ENCODE results near the gene FBLN1.

The FBLN1 gene

DNA sequence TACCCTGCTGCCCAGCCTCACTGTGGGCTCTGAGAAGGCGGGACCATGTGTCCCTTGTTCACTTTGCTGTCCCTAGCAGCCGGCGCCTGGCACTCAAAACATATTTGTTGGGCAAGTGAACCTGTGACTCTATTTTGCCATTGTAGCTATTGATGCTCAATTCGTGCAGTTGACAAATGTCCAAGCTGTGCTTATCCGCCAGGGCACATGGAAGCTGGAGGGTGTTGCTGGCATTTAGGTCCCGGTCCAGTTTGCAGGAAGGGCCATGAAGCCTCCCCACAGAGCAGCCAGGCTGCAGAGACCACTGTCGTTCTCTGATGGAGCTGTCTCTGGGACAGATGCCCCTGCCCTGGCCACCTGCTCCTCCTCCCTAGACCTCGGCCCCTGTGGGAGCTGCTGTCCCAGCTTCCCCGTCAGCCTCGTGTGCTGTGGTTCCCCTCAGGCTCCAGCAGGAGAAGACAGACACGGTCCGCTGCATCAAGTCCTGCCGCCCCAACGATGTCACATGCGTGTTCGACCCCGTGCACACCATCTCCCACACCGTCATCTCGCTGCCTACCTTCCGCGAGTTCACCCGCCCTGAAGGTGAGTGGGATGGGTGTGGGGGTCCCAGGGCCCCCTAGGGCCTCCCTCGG lies 71.5 kb downstream of the FBLN1 start:
- no peak for DNase-seq

DNA sequence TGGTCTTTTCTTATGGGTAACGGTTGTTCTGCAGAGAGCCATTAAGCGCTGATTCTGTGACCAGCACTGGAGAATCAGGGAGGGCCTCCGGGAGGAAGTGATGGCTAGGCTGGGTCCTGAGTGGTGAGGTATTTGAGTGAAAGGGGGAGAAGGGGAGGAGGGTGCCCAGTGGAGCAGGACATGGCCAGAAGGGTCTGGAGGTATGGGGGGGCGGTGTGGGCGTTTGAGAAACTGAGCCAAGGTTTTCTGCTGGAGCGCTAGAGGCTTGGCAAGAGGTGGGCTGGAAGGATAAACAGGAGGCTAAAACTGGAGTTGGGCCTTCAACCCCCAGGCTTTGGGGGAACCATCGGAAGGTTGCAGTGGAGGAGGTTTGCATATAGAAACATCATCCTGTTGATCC lies 72.5 kb downstream of the FBLN1 start:
- no peak for DNase-seq

DNA sequence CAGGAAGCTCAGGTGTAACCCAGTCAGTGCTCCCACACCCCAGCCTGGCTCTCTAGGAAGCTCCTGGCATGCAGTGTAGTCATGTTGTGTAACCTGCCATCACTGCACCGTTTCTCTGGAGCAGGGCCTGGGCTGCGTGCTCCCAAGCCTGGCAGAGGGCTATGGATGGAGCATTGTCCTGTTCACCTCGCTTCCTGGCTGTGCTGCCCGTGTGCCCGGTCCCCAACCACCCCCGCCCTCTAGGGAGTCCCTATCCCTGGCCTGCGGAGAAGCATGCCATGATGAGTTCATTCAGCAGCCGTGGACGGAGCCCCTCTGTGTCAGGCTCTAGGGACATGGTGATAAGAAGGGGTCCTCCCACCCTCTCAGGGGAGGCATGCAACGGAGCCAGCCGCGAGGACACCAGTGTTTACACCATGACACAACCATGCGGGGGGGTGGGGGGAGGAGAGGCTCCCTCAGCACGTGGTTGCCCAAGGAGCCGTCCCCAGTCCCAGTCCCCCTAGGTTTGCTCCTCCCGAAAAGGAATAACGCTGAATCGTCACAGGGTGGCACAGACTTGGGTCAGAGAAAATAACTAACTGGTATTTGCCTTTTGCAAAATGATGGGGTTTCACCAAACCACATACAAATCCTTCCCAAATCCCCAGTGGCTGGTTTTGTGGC lies 73.1 kb downstream of the FBLN1 start:
- no peak for DNase-seq

DNA sequence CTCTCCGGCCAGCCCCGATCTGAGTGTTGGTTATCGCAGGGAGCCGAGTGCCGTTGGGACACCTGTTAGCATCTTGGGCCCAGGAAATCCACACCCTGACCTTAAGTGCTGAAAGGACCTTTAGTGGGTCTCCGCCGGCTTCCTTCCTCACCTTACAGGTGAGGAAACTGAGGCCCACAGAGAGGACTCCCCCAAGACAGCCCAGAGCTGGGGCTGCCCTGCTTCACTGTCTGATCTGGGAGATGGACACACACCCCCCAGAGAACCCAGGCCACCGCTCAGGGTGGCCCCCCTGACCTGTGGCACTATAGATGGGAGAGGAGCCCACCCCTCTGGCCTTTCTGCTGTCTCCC lies 73.6 kb downstream of the FBLN1 start:
- DNase-seq: no peak

DNA sequence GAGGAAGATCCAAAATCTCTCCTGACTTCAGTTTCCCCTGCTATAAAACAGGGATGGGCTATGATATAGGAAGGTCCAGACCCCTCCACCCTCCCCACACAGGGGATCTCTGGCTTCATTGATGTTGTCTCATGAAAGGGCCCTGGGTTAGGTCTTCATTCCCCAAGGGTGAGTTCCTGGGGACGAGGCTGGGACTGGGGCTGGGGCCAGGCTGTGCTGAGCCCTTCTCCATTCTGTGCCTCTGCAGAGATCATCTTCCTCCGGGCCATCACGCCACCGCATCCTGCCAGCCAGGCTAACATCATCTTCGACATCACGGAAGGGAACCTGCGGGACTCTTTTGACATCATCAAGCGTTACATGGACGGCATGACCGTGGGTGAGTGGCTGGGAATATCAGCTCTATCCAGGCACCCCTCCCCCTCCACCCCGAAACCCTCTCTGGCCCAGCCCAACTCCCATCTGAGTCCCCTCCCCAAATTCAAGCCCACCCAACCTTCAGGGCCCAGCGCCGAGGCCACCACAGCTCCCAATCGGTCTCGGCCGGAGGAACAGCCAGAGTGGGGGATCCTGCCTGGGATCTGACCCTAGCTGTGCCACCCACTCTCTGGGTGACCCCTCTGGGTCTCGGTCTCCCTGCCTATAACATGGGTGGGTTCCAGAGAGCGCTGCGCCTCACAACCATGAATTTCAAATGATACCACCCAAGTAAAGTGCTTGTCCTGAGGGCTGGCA lies 74.2 kb downstream of the FBLN1 start:
- no peak for DNase-seq

DNA sequence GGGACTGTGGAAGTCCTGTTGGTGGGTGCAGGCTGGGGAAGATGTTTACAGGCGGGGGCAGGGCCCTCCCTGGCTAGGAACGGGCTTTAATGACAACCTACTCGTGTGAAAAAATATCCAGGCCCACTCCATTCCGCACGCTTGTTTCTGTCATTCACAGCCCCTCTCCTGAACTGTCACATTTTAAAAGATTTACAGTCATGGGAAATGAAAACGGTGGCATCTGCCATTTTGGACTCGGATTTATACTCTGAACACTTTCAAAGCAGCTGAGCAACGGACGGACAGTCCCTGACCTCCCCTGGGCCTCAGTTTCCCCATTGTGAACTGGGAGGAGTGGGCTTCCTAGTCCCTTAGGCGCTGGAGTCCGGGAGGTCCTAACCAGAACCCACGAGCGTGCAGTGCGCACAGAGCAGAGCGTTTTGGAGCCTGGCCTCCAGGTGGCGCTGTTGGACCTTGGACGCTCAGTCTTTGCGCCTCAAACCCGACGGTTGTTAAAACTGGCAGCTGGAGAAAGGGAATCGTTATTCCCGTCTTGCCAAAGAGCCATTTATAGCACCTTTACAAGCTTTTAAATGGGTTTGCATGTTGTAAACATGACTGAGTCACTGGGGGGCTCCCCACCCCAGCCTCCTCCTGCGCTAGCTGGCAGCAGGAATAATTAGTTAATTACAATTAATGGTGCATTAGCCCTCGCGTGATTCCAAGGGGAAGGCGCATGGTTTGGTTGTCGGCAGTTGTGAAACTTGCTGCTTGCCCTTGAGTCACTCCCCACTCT lies 75.3 kb downstream of the FBLN1 start:
- peak; percentile 75 for DNase-seq

DNA sequence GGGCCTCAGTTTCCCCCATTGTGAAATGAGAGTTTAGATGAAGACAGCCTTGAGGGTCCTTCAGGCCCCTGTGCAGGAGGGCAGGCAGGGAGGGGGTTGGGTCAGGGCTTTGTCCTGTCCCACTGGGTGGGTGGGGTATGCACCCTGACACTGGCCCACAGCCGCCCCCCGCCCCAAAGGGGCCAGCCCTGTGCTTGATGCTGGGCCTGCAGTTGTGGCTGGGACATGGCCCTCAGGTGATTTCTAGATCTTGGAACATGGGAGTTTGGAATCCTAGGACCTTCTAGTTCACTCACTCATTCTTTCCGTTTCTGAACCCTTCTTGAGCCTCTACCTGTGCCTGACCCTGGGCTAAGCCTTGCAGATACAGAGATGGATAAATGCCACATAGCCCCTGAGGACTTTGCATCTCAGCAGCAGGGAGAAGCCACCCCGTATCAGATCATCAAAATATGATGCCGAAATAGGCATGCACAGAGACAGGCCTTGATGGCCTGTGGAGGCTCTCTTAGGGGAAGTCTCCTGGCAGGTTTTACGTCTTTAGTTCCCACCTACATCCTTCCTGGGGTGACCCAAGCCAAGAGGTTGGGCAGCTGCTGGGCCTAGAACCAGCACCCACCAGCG lies 76.0 kb downstream of the FBLN1 start:
- no peak for DNase-seq

DNA sequence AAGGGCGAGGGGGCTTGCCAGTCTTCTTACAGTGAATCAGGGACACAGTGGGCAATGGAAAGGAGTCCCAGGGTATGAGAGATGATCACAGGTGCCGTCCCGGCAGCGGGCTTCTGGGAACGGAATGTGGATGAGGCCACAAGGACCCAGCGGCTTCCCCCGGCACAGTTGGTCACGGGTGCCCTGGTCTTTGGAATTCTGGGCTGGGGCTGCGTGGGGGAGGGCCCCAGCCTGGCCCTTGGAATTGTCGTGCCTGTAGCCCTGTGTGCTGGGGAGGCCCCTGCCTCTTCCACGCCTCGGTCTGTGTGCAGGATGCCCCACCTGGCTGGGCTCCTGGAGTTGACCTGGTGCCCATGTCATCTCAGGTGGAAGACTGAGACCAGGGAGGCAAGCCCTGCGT lies 76.6 kb downstream of the FBLN1 start:
- DNase-seq: no peak

DNA sequence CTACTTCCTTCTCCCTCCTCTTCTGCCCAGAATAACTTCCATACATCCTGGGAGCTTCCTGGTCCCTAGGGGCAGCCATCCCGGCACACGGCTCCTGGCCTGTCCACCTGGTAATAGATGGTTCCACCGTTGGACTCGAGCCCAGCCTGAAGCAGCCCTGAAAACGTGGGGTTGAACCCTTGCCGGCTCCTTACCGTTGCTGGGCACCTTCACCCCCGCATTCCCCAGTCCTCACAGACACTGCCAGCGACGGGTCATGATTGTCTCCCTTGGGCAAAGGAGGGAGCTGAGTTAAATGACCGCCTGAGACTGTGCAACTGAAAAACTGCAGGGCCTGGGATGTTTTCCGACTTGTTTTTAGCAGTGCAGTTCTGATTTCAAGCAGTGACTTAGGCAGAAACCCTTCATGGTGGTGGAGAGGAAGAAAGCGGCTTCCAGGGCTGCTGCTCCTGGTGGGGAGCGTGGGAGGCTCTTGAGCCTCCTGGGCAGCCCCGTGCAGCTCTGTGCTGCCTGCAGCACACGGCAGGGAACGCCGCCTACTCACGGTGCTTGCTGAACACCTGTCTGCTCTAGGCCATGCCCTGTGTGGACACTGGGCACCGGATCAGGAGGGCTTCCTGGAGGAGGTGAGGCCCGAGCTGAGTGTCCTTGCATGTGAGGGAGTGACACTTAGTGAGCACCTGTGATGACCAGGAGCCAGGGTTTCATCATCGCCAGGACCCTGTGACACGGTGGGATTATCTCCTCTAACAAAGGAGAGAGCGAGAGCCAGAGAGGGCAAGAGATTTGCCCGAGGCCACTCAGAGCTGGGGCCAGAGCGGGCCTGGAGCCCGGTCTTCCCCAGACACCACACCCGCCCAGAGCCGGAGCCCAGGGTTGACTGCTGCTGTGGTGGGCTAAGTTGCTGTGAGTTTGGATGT lies 77.4 kb downstream of the FBLN1 start:
- DNase-seq: no peak

DNA sequence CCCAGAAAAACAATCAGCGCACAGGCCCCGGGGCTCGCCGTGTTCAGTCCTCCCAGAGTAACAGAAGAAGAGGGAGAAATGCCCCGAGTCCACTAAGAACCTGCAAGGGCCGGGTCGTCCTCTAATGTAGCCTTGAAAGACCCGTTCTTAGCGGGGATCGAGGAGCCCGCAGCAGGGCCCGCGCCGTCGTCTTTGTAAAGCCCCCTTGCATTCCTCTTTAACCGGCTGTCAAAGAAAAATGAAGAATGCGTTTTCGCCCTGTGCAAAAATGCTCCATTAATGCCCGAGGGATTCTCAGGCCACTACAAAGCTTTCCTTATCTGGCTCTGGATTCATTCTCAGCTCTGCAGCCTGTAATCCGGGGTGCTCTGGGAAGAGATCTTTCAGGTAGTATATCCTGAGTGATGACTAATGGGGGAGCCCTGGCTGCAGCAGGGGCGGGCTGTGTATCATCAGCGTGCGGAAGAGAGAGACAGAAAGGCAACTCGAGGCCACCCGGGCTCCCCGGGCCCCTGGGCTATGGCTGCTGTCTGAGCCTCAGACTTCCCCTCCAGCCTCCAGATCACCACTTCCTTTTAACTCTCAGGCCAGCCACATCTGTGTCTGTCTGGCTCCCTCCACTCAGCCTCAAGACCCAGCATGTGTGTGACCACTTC lies 78.2 kb downstream of the FBLN1 start:
- no peak for DNase-seq

DNA sequence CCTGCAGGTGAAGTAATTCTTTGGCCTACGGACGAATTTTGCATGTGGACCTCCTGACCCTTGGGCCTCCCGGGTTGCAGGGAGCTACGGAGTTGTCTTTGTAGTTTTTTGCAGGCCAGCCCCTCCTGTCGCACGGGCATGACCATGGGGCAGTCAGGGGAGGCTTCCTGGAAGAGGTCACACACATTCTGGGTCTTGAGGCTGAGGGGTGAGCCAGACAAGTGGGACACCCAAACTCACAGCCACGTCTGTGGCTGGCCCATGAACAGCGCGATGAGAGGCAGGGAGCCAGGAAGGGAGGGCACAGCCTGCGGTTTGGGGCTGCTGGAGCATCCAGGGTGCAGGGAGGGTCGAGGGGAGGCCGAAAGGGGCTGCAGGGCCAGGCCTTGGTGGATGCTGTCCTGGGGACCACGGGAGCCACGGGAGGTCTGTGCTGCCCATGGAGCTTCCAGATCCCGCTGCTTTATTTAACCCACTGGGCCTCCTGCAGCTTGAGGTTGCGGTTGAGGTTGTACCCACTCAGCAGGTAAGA lies 78.9 kb downstream of the FBLN1 start:
- DNase-seq: no peak

DNA sequence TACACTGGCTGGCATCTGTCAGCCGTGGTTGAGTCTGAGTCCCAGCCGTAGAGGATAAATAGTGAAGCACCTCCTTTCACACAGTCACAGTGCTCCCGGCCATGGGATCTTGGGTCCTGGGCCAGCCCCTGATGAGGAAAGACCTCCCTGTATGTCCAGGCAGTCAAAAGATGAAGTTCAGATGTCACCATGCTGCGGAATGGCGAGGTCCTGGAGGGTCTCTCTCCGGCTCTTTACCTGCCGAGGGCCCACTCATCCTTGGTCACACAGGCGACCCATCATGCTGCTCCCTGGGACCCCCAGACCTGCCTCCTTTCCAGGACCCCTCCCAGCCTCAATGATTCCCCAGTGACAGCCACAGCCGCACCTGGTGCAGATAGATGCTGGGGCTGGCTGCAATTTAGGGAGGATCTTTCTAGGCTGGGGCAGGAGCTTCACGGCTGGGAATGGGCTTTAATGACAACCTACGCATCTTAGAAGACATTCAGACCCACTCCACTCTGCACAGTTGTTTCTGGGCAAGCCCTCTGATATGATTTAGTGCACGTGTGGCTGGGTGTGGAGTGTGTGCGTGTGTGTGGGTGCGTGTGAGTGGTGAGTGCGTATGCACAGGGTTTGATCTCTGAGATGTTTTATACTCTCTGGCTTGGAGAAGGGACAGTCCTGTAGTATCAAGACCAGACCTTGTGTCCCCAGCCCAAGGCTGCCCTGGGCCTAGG lies 79.7 kb downstream of the FBLN1 start:
- DNase-seq: no peak

DNA sequence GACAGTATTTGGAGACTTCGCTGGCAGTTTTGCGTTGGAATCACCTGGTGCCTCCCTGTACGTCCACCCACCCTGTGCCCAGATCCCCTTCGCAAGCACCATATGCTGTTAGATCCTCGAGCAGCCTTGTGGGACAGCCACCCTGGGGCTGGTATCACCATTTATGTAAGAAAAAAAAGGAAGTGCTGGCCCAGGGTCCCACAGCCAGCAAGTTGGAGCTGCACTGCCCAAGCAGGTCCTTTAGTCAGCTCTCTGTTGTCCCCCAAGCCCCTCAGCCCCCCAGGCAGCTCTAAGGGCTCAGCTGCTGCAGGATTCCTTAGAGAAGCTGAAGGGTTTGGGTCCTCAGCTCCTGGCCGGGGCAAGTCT lies 80.3 kb downstream of the FBLN1 start:
- DNase-seq: no peak

DNA sequence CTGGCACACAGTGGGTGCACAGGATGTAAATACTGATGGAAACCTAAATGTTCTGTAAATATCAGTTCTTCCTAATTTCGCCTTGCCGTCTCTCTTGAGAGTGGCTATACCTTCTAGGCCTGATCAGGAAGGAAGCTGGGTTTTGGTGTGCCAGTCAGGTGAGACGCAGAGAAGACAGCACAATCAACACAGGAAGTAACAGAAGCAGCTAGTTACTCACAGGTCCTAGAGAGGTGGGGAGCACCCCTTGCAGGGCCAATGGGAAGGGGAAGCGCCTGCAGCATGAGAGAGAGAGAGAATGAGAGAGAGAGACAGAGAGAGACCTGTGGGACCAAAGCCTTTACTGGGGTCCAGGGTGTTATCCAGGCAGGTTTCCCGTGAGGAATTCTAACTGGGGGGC lies 80.8 kb downstream of the FBLN1 start:
- DNase-seq: no peak

DNA sequence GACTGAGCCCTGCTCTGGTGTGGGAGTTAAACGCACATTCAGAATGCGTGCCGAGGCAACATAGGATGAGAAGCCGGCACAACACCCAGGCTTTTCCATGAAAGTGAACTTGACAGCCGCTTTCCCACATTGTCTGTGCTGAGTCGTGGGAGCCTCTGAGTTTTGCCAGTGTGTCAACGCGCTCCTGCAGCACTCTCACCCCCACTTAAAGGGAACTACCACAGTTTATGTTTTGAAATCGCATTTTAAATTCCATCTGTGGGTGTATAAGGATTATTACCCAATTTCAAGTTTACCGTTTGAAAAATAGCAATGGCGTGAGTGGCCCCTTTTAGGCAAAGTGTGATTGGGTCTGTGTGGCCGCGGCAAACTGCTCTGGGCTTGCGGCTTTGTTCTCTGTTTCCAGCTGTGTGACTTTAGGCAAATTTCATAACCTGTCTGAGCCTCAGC lies 81.5 kb downstream of the FBLN1 start:
- no peak for DNase-seq

DNA sequence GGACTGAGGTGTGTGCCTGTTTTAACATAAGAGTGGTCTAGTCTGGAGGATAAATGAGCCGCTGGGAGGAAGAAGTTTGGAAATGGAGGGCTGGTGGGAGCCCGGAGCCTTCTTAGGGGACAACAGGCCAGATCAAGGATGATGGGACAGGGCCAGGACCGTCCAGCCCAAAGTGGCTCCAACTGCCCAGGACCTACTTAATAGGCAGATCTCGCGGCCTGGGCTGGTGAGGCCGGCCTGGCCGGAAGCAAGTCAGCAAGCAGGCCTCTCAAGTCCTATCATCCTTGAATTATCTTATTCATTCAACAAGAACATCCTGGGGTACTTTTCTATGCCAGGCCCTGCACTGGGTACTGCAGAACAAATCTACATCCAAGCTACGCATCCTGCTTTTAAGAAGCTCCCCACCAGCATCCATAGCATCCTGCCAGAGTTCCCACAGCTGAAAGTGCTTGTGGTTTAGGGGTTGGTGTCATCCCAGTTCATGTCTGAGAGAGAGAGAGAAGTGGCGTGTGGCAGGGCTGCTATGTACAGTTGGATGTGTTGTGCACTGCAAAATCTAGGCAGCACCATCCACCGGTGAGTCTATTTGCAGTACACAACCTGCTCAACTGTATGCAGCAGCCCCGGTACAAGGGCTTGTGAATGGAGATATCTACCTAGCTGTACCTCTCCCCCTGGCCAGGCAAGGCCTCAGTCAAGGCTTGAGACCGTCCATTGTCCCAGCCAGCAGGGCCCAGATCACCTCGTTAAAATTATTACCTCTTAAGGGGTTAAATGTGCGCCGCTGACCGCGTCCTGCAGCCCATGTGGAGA lies 82.1 kb downstream of the FBLN1 start:
- no peak for DNase-seq

DNA sequence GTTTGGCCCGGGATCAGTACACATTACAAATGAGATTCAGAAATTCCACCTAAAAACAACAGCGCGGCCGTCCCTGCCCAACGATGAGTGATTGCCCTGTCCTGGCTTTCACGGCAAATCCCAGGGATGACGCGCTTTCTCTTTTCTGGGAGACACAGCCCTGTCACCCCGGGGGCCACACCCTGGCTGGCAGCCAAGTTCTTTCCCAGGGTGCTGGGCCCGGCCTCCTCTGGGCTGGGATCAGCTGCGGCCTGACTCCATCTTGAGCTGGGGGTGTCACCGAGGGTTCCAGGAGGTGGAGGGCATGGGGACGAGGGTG lies 82.7 kb downstream of the FBLN1 start:
- no peak for DNase-seq

DNA sequence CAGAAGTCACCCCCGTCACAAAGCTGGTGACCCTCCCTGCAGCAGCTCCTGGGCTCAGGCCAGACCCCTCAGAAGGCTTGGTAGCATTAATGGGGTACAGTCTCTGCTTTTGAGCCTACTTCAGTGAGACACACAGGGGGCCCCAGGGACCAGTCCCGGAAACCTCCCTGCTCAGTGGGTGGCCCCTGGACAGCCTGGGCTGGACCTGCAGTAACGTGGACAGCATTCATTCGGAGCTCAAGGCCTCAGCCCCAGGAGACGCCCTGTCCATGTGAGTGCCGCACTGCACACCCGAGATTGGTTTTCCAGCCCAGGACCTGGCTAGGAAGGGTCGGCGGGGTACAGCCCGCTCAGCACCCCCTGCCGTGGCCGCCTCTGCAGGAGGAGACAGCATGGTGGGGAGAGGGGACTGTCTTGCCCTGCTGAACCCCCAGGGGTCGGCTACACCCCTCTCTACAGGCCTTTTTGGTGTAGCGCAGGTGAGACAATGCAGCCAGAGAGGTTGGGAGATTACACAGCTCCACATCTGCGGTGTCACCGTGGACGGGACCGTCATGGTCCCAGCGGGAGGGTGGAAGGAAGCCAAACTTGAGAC lies 83.4 kb downstream of the FBLN1 start:
- DNase-seq: no peak

DNA sequence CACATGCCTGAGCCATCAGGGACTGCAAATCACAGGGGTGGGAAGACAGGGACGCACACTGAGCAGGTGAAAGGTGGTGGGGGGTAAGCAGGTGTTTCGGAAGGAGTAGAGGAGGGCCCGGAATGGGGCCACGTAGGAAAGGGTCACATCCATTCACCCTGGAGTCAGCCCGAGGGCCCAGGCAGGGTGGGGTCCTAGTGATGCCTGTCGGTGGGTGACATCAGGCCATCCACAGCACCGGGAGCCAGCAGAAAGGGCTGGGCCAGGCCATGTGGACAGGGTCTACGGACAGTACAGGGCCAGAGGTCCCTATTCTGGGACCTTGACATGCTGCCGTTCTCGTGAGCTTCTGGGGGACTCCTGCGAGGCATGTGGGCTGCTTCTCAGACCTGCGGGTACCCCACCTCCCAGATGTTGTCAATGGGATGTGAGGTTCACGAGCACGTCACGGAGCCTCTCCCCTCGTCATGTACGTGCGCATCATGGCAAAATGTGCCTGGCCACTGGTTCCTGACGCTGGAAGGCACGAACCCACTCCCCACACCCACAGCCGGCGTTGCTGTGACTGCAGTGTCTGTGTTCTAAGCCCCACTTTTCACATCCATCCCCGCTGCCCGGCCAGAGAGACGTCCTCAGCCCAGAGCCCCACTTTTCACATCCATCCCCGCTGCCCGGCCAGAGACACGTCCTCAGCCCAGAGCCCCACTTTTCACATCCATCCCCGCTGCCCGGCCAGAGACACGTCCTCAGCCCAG lies 84.1 kb downstream of the FBLN1 start:
- no peak for DNase-seq
